Stomach (tissue), 9 donors: ENCODE data around the gene KLHDC8A. TPM values are rescaled to one million over a fixed set of nuclear protein-coding genes. Genes with fewer than 3 reads are reported as not detected.
A peak's percentile ranks its signal among the peaks of the same experiment; 100 is the strongest.

Source experiments
- DNase-seq, 2 donors: peaks; one replicate each; pipeline versions ENCODE4 v3.0.0 to v3.0.0-alpha.2; 2013 to 2019
- H3K27ac ChIP-seq, 5 donors: fragments of 200-600 bp in 4 of 5; sonication (generic) in 4 of 5; one replicate each; pipeline ENCODE4 v1.5.1; 2013 to 2019; ENCODE audit warnings: mild to moderate bottlenecking in 1 of 5, moderate library complexity in 1 of 5
- H3K27me3 ChIP-seq, 3 donors: fragments of 200-600 bp; sonication (generic); one replicate each; pipeline ENCODE4 v1.5.1; 2017 to 2019; ENCODE audit warnings: mixed run types in 1 of 3
- H3K36me3 ChIP-seq, 4 donors: fragments of 200-600 bp; sonication (generic); 1 replicate in 3 of 4; 2 replicates in 1 of 4; pipeline ENCODE4 v1.5.1; 2016 to 2019
- H3K4me1 ChIP-seq, 4 donors: fragments of 200-600 bp; sonication (generic); one replicate each; pipeline ENCODE4 v1.5.1; 2016 to 2019
- H3K4me3 ChIP-seq, 4 donors: fragments of 200-600 bp; sonication (generic) in 3 of 4; one replicate each; pipeline ENCODE4 v1.5.1; 2016 to 2019; ENCODE audit warnings: mild to moderate bottlenecking in 1 of 4
- H3K9me3 ChIP-seq, 4 donors: fragments of 200-600 bp; sonication (generic); one replicate each; pipeline ENCODE4 v1.5.1; 2016 to 2019
- CTCF ChIP-seq, 7 experiments: fragments of 450-650 bp in 4 of 7; fragments of 200-600 bp in 3 of 7; sonication (generic) in 3 of 7; IDR thresholded peaks; one replicate each; pipeline ENCODE4 v1.5.1; 2016 to 2019; ENCODE audit warnings: antibody characterized with exemption in 7 of 7, control low read depth in 2 of 7, mild to moderate bottlenecking in 1 of 7
- EP300 ChIP-seq: sonication (generic); formaldehyde crosslinking; IDR thresholded peaks from one replicate; pipeline ENCODE4 v1.6.1; 2017; ENCODE audit warnings: antibody characterized with exemption
- POLR2A ChIP-seq, 4 donors: fragments of 450-650 bp; IDR thresholded peaks; one replicate each; pipeline ENCODE4 v1.6.1; 2016; ENCODE audit warnings: antibody characterized with exemption in 4 of 4, control low read depth in 2 of 4, mild to moderate bottlenecking in 1 of 4, moderate library complexity in 1 of 4
- POLR2AphosphoS5 ChIP-seq, 3 donors: sonication (generic); formaldehyde crosslinking; IDR thresholded peaks; one replicate each; pipeline ENCODE4 v1.6.1; 2016; ENCODE audit warnings: antibody characterized with exemption in 3 of 3
- WGBS, 5 donors: extraction: QIAGEN DNeasy Blood & Tissue Kit in 3 of 5; methylation state at CpG; one replicate each; pipeline versions ENCODE4 v1.1.5 to v1.1.7; 2013 to 2018; 5-methylcytosine and 5-hydroxymethylcytosine counted together
- intact Hi-C: fragments of 100-400 bp; cut with DNase I; formaldehyde crosslinking; loops from one replicate; pipeline ENCODE4 v1.15.1; 2023; ENCODE audit warnings: low total_unique reads
- polyA plus RNA-seq, 3 donors: library from polyadenylated mRNA; stranded (reverse); fragments of 200-250 nt; gene quantifications; one replicate each; pipeline ENCODE4 v1.2.3, GENCODE V29; 2013
- total RNA-seq, 5 donors: library from RNA; depleted of rRNA; stranded (reverse); fragments of >200 nt; gene quantifications; one replicate each; pipeline versions ENCODE4 v1.1.0 to v1.2.3, GENCODE V29; 2014 to 2016
- donor health status: healthy with polysubstance abuse.
- donor health status: Bipolar disorder and iron deficiency.
- donor health status: healthy.

KLHDC8A gene
- total and polyA plus RNA-seq, 8 donors = 0.72 to 6.9 (median 2.8) TPM; not detected in 2

DNA sequence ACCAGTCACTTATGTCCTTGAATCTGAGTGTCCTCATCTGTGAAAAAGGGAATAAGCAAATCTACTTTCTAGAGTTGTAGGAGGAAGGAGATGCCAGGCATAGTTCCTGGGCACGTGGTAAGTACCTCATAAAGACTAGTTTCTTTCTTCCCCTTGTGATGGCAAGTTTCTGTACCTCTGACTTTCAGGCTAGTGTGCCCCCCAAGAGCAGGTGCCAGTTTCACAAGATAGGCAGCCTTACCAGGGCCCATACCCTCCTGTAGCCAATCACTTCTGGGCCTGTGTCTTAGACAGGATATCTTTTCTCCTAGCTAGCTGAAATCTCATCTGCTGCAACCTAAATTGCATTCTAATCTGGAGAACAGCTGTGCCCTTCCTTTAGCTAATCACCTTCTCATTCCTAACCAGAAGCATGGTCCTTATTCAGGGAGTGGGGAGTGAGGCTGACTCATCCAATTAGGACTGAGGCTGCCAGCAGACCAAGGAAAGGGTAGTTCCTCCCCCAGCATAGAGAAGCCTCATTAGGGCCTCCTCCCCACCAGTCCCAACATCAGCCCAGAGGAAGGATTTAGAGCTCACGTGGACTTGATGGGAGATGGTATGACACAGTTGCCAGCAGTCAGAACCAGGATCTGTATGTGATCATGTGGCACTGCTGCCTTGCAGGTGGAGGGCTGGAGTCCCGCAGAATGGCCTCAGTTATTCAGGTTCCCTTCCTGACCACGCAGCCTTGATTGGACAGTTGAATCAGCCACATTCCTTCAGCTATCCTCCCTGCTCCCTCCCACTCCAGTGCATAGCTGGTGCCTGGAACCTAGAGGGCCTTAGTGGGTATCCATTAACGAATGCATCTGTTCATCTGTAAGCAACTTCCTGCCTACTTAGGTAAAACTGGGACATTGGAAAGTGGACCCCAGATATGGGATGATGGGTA, 7.9 kb downstream of the KLHDC8A start:
- no peak overlapping the region for H3K27ac ChIP-seq
- TF ChIP-seq EP300 = no peak
- TF ChIP-seq CTCF (IDR thresholded peaks at IDR 0.05) = no peak
- TF ChIP-seq POLR2A (IDR thresholded peaks at IDR 0.05) = no peak
- no peak for TF ChIP-seq POLR2AphosphoS5 (IDR thresholded peaks at IDR 0.05)
- peaks cover 10 to 16% (median 12%) of the 10 kb centered on the region in 4 donors for H3K4me1 ChIP-seq
- H3K36me3 ChIP-seq = no peaks in the 10 kb centered on the region
- DNase-seq = no peak
- WGBS, 5 donors = 67 to 76% (median 71%) methylated on average over 4 to 5 of the region's 5 CpGs
- peaks cover 6 to 70% (median 12%) of the 10 kb centered on the region in 3 donors for H3K27me3 ChIP-seq
- intact Hi-C loops = no loop called here
- no peak overlapping the region for H3K4me3 ChIP-seq
- no peaks in the 10 kb centered on the region for H3K9me3 ChIP-seq

GRCh38 chr1:205346956-205347574, 9.7 kb downstream of the KLHDC8A start:
- H3K36me3 ChIP-seq = no peaks in the 10 kb centered on the region
- H3K4me1 ChIP-seq = peaks cover 15 to 20% (median 18%) of the 10 kb centered on the region in 4 donors
- no peak overlapping the region for H3K4me3 ChIP-seq
- no peak for TF ChIP-seq POLR2AphosphoS5 (IDR thresholded peaks at IDR 0.05)
- no peak for TF ChIP-seq POLR2A (IDR thresholded peaks at IDR 0.05)
- no peak for TF ChIP-seq CTCF (IDR thresholded peaks at IDR 0.05)
- no peak for TF ChIP-seq EP300
- H3K27me3 ChIP-seq = peaks cover 8 to 88% (median 22%) of the 10 kb centered on the region in 3 donors
- H3K9me3 ChIP-seq = no peaks in the 10 kb centered on the region
- peak in 1 of 2 donors; percentile 50 for DNase-seq
- no peak overlapping the region for H3K27ac ChIP-seq
- intact Hi-C loops = no loop called here
- 78 to 87% (median 86%) methylated on average over 10 of the region's 10 CpGs for WGBS, 5 donors

- Histone ChIP-seq H3K36me3 (no peaks in the 10 kb centered on the region), H3K27me3 (peaks cover 8 to 90% (median 22%) of the 10 kb centered on the region in 3 donors), H3K27ac (no peak overlapping the region), H3K4me3 (no peak overlapping the region), H3K9me3 (no peaks in the 10 kb centered on the region), H3K4me1 (peaks cover 15 to 20% (median 18%) of the 10 kb centered on the region in 4 donors)
- intact Hi-C loops = no loop called here
- 88 to 97% (median 92%) methylated on average over 11 of the region's 11 CpGs for whole genome bisulfite sequencing, 5 donors
- TF ChIP-seq EP300 (no peak), POLR2AphosphoS5 (IDR thresholded peaks at IDR 0.05) (no peak), POLR2A (IDR thresholded peaks at IDR 0.05) (no peak), CTCF (IDR thresholded peaks at IDR 0.05) (no peak)
- DNase-seq = no peak
Measured at GRCh38 chr1:205345761-205346160, 11.0 kb downstream of the KLHDC8A start.

GRCh38 chr1:205344066-205344928, 12.4 kb downstream of the KLHDC8A start:
- TF ChIP-seq POLR2AphosphoS5 (IDR thresholded peaks at IDR 0.05) (peak in 1 of 3 donors; percentile 3), POLR2A (IDR thresholded peaks at IDR 0.05) (no peak), CTCF (IDR thresholded peaks at IDR 0.05) (no peak), EP300 (no peak)
- no peaks in the 10 kb centered on the region for H3K36me3 ChIP-seq
- H3K9me3 ChIP-seq = no peaks in the 10 kb centered on the region
- intact Hi-C loops = no loop called here
- peak overlapping the region; percentile 36 to 58 (median 44) for H3K4me3 ChIP-seq
- peak; percentile 66 to 73 for DNase-seq
- H3K27ac ChIP-seq = peak overlapping the region in 1 of 5 donors; percentile 42
- peaks cover 15 to 20% (median 18%) of the 10 kb centered on the region in 4 donors for H3K4me1 ChIP-seq
- peaks cover 8 to 75% (median 22%) of the 10 kb centered on the region in 3 donors for H3K27me3 ChIP-seq
- WGBS, 5 donors = 5 to 19% (median 8%) methylated on average over 16 to 56 of the region's 59 CpGs
